ENCODE measurements around the gene MGAT4A.

Gene MGAT4A

GRCh38 chr2:98614024-98614739 lies 116.8 kb downstream of the MGAT4A start:
- peaks cover 19% of the 10 kb centered on the region for H3K4me1 ChIP-seq (ENCODE audit: insufficient read depth, low read length, severe bottlenecking)
- TF ChIP-seq EZH2 (IDR thresholded peaks at IDR 0.05; ENCODE audit: borderline replicate concordance, low read length) = no peak
- no peak for TF ChIP-seq CTCF (IDR thresholded peaks at IDR 0.05; ENCODE audit: low read length)
- H3K9me3 ChIP-seq (ENCODE audit: low read length) = no peaks in the 10 kb centered on the region
- H4K20me1 ChIP-seq (ENCODE audit: insufficient read depth, low read length) = no peaks in the 10 kb centered on the region
- no peaks in the 10 kb centered on the region for H3K9me2 ChIP-seq (ENCODE audit: low read depth, low read length)
- H3K27me3 ChIP-seq (ENCODE audit: insufficient read depth, low read length) = no peaks in the 10 kb centered on the region
- H3K9ac ChIP-seq (ENCODE audit: low read length) = no peak overlapping the region
- H3K4me2 ChIP-seq (ENCODE audit: low read length) = no peak overlapping the region
- H3K4me3 ChIP-seq (ENCODE audit: low read depth, low read length, poor library complexity, severe bottlenecking) = no peak overlapping the region
- peaks cover 76% of the 10 kb centered on the region for H3K36me3 ChIP-seq (ENCODE audit: insufficient read depth, low read length)
- no peak overlapping the region for H3K27ac ChIP-seq (ENCODE audit: low read depth, low read length, poor library complexity, severe bottlenecking)
- no peaks in the 10 kb centered on the region for H3F3A ChIP-seq (ENCODE audit: insufficient read depth, low read length)
- H3K79me2 ChIP-seq (ENCODE audit: insufficient read depth, low read length) = no peaks in the 10 kb centered on the region
- no peak overlapping the region for H2AFZ ChIP-seq (ENCODE audit: low read length)

- H3K27me3 ChIP-seq (ENCODE audit: insufficient read depth, low read length) = no peaks in the 10 kb centered on the region
- peaks cover 37% of the 10 kb centered on the region for H3K36me3 ChIP-seq (ENCODE audit: insufficient read depth, low read length)
- H3F3A ChIP-seq (ENCODE audit: insufficient read depth, low read length) = no peaks in the 10 kb centered on the region
- peaks cover 16% of the 10 kb centered on the region for H3K79me2 ChIP-seq (ENCODE audit: insufficient read depth, low read length)
- TF ChIP-seq CTCF (IDR thresholded peaks at IDR 0.05; ENCODE audit: low read length) (no peak), EZH2 (IDR thresholded peaks at IDR 0.05; ENCODE audit: borderline replicate concordance, low read length) (no peak)
- peaks cover 34% of the 10 kb centered on the region for H3K4me1 ChIP-seq (ENCODE audit: insufficient read depth, low read length, severe bottlenecking)
- H3K9ac ChIP-seq (ENCODE audit: low read length) = peak overlapping the region; percentile 97
- peak overlapping the region; percentile 54 for H3K27ac ChIP-seq (ENCODE audit: low read depth, low read length, poor library complexity, severe bottlenecking)
- no peaks in the 10 kb centered on the region for H3K9me2 ChIP-seq (ENCODE audit: low read depth, low read length)
- no peaks in the 10 kb centered on the region for H3K9me3 ChIP-seq (ENCODE audit: low read length)
- H4K20me1 ChIP-seq (ENCODE audit: insufficient read depth, low read length) = no peaks in the 10 kb centered on the region
- H3K4me3 ChIP-seq (ENCODE audit: low read depth, low read length, poor library complexity, severe bottlenecking) = peak overlapping the region; percentile 96
- peak overlapping the region; percentile 72; the same call in 1 of the 2 replicates for H2AFZ ChIP-seq (ENCODE audit: low read length)
- peak overlapping the region; percentile 98 for H3K4me2 ChIP-seq (ENCODE audit: low read length)
These were observed 121.8 kb downstream of the MGAT4A start for GRCh38 chr2:98608962-98609604.

- peak within 1 kb of the TSS; percentile 54 for H3K27ac ChIP-seq (ENCODE audit: low read depth, low read length, poor library complexity, severe bottlenecking)
- H3K9me3 ChIP-seq (ENCODE audit: low read length) = no peaks in the 10 kb centered on the region
- H4K20me1 ChIP-seq (ENCODE audit: insufficient read depth, low read length) = no peaks in the 10 kb centered on the region
- no peaks in the 10 kb centered on the region for H3K27me3 ChIP-seq (ENCODE audit: insufficient read depth, low read length)
- peak within 1 kb of the TSS; percentile 96 for H3K4me3 ChIP-seq (ENCODE audit: low read depth, low read length, poor library complexity, severe bottlenecking)
- H3K79me2 ChIP-seq (ENCODE audit: insufficient read depth, low read length) = peaks cover 16% of the 10 kb centered on the region
- peaks cover 34% of the 10 kb centered on the region for H3K4me1 ChIP-seq (ENCODE audit: insufficient read depth, low read length, severe bottlenecking)
- H2AFZ ChIP-seq (ENCODE audit: low read length) = peak within 1 kb of the TSS; percentile 72
- no peaks in the 10 kb centered on the region for H3F3A ChIP-seq (ENCODE audit: insufficient read depth, low read length)
- H3K4me2 ChIP-seq (ENCODE audit: low read length) = peak within 1 kb of the TSS; percentile 98
- peaks cover 34% of the 10 kb centered on the region for H3K36me3 ChIP-seq (ENCODE audit: insufficient read depth, low read length)
- TF ChIP-seq CTCF (IDR thresholded peaks at IDR 0.05; ENCODE audit: low read length) (peak; percentile 6; the same call in 1 of the 2 replicates), EZH2 (IDR thresholded peaks at IDR 0.05; ENCODE audit: borderline replicate concordance, low read length) (no peak)
- H3K9me2 ChIP-seq (ENCODE audit: low read depth, low read length) = no peaks in the 10 kb centered on the region
- H3K9ac ChIP-seq (ENCODE audit: low read length) = peak within 1 kb of the TSS; percentile 97
These were observed 122.6 kb downstream of the MGAT4A start, which contains the start of the genes COA5 and UNC50 for GRCh38 chr2:98608116-98608961. COA5 (minus strand) TSS chr2:98608512; CDS start chr2:98608405, 107 bp downstream. UNC50 (plus strand) TSS chr2:98608589; CDS start chr2:98609760, 1,171 bp downstream.
